Endodermal cell (in vitro differentiated cells): ENCODE results near the gene CSH1. TPM values are rescaled to one million over a fixed set of nuclear protein-coding genes. Genes with fewer than 3 reads are reported as not detected.
A peak's percentile ranks its signal among the peaks of the same experiment; 100 is the strongest.

ENCODE experiments used
- DNase-seq: peaks from one replicate; pipeline ENCODE4 v3.0.0-alpha.2; 2017
- H3K27ac ChIP-seq: 2 replicates; pipeline ENCODE4 v1.5.1; 2013; ENCODE audit warnings: mild to moderate bottlenecking, low read depth, low read length, moderate library complexity
- H3K27me3 ChIP-seq: 2 replicates; pipeline ENCODE4 v1.6.1; 2013; ENCODE audit warnings: mild to moderate bottlenecking, low read length, moderate library complexity; ENCODE audit not compliant: insufficient read depth, control insufficient read depth, poor library complexity, severe bottlenecking
- H3K36me3 ChIP-seq: 2 replicates; pipeline ENCODE4 v1.7.0; 2013; ENCODE audit warnings: mild to moderate bottlenecking, low read length, moderate library complexity; ENCODE audit not compliant: control insufficient read depth, insufficient read depth
- H3K4me1 ChIP-seq: one replicate; pipeline ENCODE4 v1.7.0; 2013; ENCODE audit warnings: low read length; ENCODE audit not compliant: control insufficient read depth, insufficient read depth
- H3K4me3 ChIP-seq: 2 replicates; pipeline ENCODE4 v1.5.1; 2013; ENCODE audit warnings: mild to moderate bottlenecking, low read length, moderate library complexity
- H3K9ac ChIP-seq: 2 replicates; pipeline ENCODE4 v1.6.1; 2013; ENCODE audit warnings: mild to moderate bottlenecking, low read length, moderate library complexity; ENCODE audit not compliant: poor library complexity, severe bottlenecking; ENCODE audit errors: extremely low read depth
- H3K9me3 ChIP-seq: 2 replicates; pipeline ENCODE4 v1.6.1; 2013; ENCODE audit warnings: mild to moderate bottlenecking, low read length, moderate library complexity; ENCODE audit not compliant: control insufficient read depth
- H3K27ac Mint-ChIP-seq: 2 replicates; pipeline ENCODE4 v1.8.0; 2020; ENCODE audit warnings: mixed read lengths
- H3K27me3 Mint-ChIP-seq: 2 replicates; pipeline ENCODE4 v1.8.0; 2021; ENCODE audit warnings: mild to moderate bottlenecking, mixed read lengths; ENCODE audit not compliant: insufficient read depth
- H3K36me3 Mint-ChIP-seq: 2 replicates; pipeline ENCODE4 v1.8.0; 2020; ENCODE audit warnings: low read depth, mixed read lengths
- H3K4me1 Mint-ChIP-seq: 2 replicates; pipeline ENCODE4 v1.8.0; 2020; ENCODE audit warnings: mixed read lengths
- H3K4me3 Mint-ChIP-seq: 2 replicates; pipeline ENCODE4 v1.8.0; 2020; ENCODE audit warnings: mild to moderate bottlenecking, moderate library complexity, mixed read lengths
- H3K9me3 Mint-ChIP-seq: 2 replicates; pipeline ENCODE4 v1.8.0; 2020; ENCODE audit warnings: mild to moderate bottlenecking, mixed read lengths
- WGBS, 2 experiments: methylation state at CpG; one replicate each; pipeline versions ENCODE4 v1.1.5 to v1.1.7; 2013; ENCODE audit warnings: missing lambda C conversion rate in 2 of 2, mixed read lengths in 1 of 2; ENCODE audit not compliant: insufficient coverage in 1 of 2, insufficient read length in 1 of 2; 5-methylcytosine and 5-hydroxymethylcytosine counted together
- total RNA-seq, 2 donors: library from RNA; stranded (reverse); fragmentation: NEBNext Ultra II Directional in 1 of 2; extraction: Animal tissue kit (Norgen Biotek cat#: 25700) in 1 of 2; gene quantifications; 2 replicates in 1 of 2; 3 replicates in 1 of 2; pipeline ENCODE4 v1.2.1, GENCODE V29; 2021
- TF ChIP-seq, protein P1 (sequence below): fragments of 200-600 bp; sonication (generic); conservative IDR thresholded peaks from 2 replicates; pipeline ENCODE4 v1.5.0; 2021; ENCODE audit warnings: antibody characterized with exemption, mild to moderate bottlenecking

Gene CSH1
- total RNA-seq, 2 donors from 2014 or later: 0.64 TPM; not detected in 1

DNA sequence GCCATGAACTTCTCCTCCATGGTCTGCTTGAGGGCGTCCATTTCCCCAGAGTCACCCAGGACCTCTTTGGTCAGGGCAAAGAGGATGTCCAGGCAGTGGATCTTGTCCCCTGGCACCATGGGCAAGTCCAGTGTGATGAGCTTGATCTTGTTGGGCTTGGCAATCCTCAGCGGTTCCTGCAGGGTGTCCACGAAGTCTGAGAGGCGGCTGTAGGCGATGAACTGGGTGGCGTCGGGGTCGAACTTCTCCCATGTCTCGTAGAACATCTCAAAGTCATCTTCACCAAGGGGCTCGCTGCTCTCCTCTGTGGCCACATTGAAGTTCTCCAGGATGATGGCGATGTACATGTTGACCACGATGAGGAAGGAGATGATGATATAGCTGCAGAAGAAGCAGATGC is 44.8 kb upstream of the CSH1 start:
- TF ChIP-seq, protein P1, sequence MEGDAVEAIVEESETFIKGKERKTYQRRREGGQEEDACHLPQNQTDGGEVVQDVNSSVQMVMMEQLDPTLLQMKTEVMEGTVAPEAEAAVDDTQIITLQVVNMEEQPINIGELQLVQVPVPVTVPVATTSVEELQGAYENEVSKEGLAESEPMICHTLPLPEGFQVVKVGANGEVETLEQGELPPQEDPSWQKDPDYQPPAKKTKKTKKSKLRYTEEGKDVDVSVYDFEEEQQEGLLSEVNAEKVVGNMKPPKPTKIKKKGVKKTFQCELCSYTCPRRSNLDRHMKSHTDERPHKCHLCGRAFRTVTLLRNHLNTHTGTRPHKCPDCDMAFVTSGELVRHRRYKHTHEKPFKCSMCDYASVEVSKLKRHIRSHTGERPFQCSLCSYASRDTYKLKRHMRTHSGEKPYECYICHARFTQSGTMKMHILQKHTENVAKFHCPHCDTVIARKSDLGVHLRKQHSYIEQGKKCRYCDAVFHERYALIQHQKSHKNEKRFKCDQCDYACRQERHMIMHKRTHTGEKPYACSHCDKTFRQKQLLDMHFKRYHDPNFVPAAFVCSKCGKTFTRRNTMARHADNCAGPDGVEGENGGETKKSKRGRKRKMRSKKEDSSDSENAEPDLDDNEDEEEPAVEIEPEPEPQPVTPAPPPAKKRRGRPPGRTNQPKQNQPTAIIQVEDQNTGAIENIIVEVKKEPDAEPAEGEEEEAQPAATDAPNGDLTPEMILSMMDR: no peak
- Mint-ChIP-seq H3K9me3 (no peaks in the 10 kb centered on the region), H3K27me3 (peaks cover 2% of the 10 kb centered on the region), H3K27ac (no peak overlapping the region), H3K4me3 (no peak overlapping the region), H3K4me1 (no peaks in the 10 kb centered on the region), H3K36me3 (no peaks in the 10 kb centered on the region)
- 95 to 98% methylated on average over 11 to 12 of the region's 12 CpGs for WGBS, 2 experiments
- H3K9me3 ChIP-seq: no peaks in the 10 kb centered on the region
- no peak overlapping the region for H3K27ac ChIP-seq
- H3K27me3 ChIP-seq: no peaks in the 10 kb centered on the region
- H3K4me1 ChIP-seq: no peaks in the 10 kb centered on the region
- no peak overlapping the region for H3K9ac ChIP-seq
- DNase-seq: no peak
- H3K36me3 ChIP-seq: no peaks in the 10 kb centered on the region
- no peak overlapping the region for H3K4me3 ChIP-seq

DNA sequence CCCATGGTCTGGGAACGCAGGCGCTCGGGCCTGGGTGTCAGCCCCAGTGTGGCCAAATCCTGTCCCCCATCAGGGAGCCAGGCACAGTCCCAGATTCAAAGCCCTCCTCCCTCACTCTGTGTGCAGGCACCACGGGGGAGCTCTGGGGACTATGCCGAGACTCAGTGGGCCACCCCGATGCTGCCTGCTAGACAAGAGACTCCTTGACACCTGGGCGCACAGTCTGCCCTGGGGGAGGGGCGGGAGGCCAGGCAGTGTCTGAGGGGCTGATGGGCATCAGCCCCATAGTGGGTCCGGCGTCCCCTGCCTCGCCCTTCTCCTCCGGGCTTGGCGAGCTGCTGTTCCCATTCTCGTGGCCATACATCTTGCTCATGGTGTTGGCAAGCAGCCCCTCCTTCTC is 44.2 kb upstream of the CSH1 start:
- Histone ChIP-seq H3K4me3 (no peak overlapping the region), H3K9me3 (no peaks in the 10 kb centered on the region), H3K27ac (no peak overlapping the region), H3K4me1 (no peaks in the 10 kb centered on the region), H3K9ac (no peak overlapping the region), H3K36me3 (no peaks in the 10 kb centered on the region), H3K27me3 (no peaks in the 10 kb centered on the region)
- WGBS, 2 experiments: 91 to 94% methylated on average over 10 to 14 of the region's 14 CpGs
- DNase-seq: no peak
- H3K27ac Mint-ChIP-seq: no peak overlapping the region
- no peaks in the 10 kb centered on the region for H3K36me3 Mint-ChIP-seq
- H3K4me1 Mint-ChIP-seq: no peaks in the 10 kb centered on the region
- peaks cover 2% of the 10 kb centered on the region for H3K27me3 Mint-ChIP-seq
- H3K4me3 Mint-ChIP-seq: no peak overlapping the region
- no peaks in the 10 kb centered on the region for H3K9me3 Mint-ChIP-seq
- TF ChIP-seq, protein P1: no peak

DNA sequence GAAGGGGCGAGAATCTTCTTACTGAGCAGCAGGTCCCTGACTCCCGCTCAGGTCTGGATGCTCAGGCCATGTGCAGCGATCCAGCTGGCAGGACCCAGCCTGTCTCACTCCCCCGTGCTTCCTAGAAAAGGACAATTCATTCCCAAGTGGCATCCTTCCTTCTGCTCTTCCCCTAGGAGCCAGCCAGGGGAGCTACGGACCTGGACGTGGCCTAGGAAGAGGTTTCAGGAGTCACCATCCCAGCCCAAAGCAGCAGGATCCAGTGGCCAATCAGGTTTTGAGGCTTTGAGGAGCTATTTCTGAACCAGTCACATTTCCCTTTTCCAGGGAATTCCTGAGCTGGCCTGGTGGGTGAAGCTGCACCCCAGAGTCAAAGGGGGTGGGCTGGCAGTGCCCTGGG is 43.5 kb upstream of the CSH1 start:
- H3K9me3 Mint-ChIP-seq: no peaks in the 10 kb centered on the region
- Histone ChIP-seq H3K4me3 (no peak overlapping the region), H3K9ac (no peak overlapping the region), H3K9me3 (no peaks in the 10 kb centered on the region), H3K27me3 (no peaks in the 10 kb centered on the region), H3K27ac (no peak overlapping the region), H3K36me3 (no peaks in the 10 kb centered on the region), H3K4me1 (no peaks in the 10 kb centered on the region)
- H3K4me1 Mint-ChIP-seq: no peaks in the 10 kb centered on the region
- no peaks in the 10 kb centered on the region for H3K27me3 Mint-ChIP-seq
- peak overlapping the region; percentile 56 for H3K27ac Mint-ChIP-seq
- H3K4me3 Mint-ChIP-seq: no peak overlapping the region
- no peak for DNase-seq
- TF ChIP-seq, protein P1: no peak
- 85 to 86% methylated on average over 6 of the region's 6 CpGs for WGBS, 2 experiments
- H3K36me3 Mint-ChIP-seq: no peaks in the 10 kb centered on the region
